H9 (cell line): ENCODE results near the gene BLOC1S3. TPM values are rescaled to one million over a fixed set of nuclear protein-coding genes. Genes with fewer than 3 reads are reported as not detected.

Source experiments
- total RNA-seq: library from RNA; stranded (reverse); gene quantifications from 2 replicates; pipeline ENCODE4 v1.2.1, GENCODE V29; 2021

Gene BLOC1S3
- total RNA-seq, 1 experiment from 2014 or later: 9.2 TPM

Other genes with a start within 250 kb of the BLOC1S3 start
- gene APOC4, start 236.5 kb upstream of the BLOC1S3 start, total RNA-seq: not detected in 2 replicates
- not detected in 2 replicates for gene APOC2, start 232.7 kb upstream of the BLOC1S3 start, total RNA-seq
- 82.0 and 83.9 TPM in 2 replicates for gene CLPTM1, start 223.4 kb upstream of the BLOC1S3 start, total RNA-seq
- 13.7 and 14.3 TPM in 2 replicates for gene RELB, start 177.3 kb upstream of the BLOC1S3 start, total RNA-seq
- gene CLASRP, start 139.7 kb upstream of the BLOC1S3 start, total RNA-seq: 87.0 and 87.1 TPM in 2 replicates
- gene ZNF296, start 102.3 kb upstream of the BLOC1S3 start, total RNA-seq: 14.3 and 14.8 TPM in 2 replicates
- gene GEMIN7, start 99.5 kb upstream of the BLOC1S3 start, total RNA-seq: 46.0 and 47.2 TPM in 2 replicates
- gene PPP1R37, start 85.6 kb upstream of the BLOC1S3 start, total RNA-seq: 29.9 and 33.6 TPM in 2 replicates
- 0.17 and 0.46 TPM in 2 replicates for gene NKPD1, start 17.8 kb upstream of the BLOC1S3 start, total RNA-seq
- 57.8 and 59.9 TPM in 2 replicates for gene TRAPPC6A, start 547 bp upstream of the BLOC1S3 start, total RNA-seq
- 0.61 TPM in 2 replicates for gene EXOC3L2, start 66.6 kb downstream of the BLOC1S3 start, total RNA-seq
- gene MARK4, start 72.5 kb downstream of the BLOC1S3 start, total RNA-seq: 44.7 and 46.8 TPM in 2 replicates
- 0.13 TPM in 1 of 2 replicates, not detected in the other for gene CKM, start 144.1 kb downstream of the BLOC1S3 start, total RNA-seq
- 3.8 and 4.8 TPM in 2 replicates for gene KLC3, start 162.0 kb downstream of the BLOC1S3 start, total RNA-seq
- gene ERCC2, start 191.8 kb downstream of the BLOC1S3 start, total RNA-seq: 94.4 and 98.7 TPM in 2 replicates
- gene PPP1R13L, start 226.3 kb downstream of the BLOC1S3 start, total RNA-seq: 40.4 and 42.6 TPM in 2 replicates
- gene POLR1G, start 227.9 kb downstream of the BLOC1S3 start, total RNA-seq: 43.4 and 48.7 TPM in 2 replicates
- 62.4 and 66.7 TPM in 2 replicates for gene ERCC1, start 245.1 kb downstream of the BLOC1S3 start, total RNA-seq